SK-N-SH (cell line): ENCODE results near the gene KLHL2.

Source experiments
- CTCF ChIP-seq: fragments of 200-600 bp; sonication (generic); IDR thresholded peaks from 2 replicates; pipeline ENCODE4 v1.6.1; 2017; ENCODE audit warnings: antibody characterized with exemption, mild to moderate bottlenecking, moderate library complexity
- JUND ChIP-seq: IDR thresholded peaks from 2 replicates; pipeline ENCODE4 v1.4.0; 2012
- MAX ChIP-seq: IDR thresholded peaks from 2 replicates; pipeline ENCODE4 v1.4.0; 2012; ENCODE audit warnings: low read depth
- POLR2AphosphoS5 ChIP-seq: IDR thresholded peaks from 2 replicates; pipeline ENCODE4 v1.6.1; 2012; ENCODE audit warnings: low read depth, low read length
- SIN3A ChIP-seq: IDR thresholded peaks from 2 replicates; pipeline ENCODE4 v1.6.1; 2012; ENCODE audit warnings: low read depth, mild to moderate bottlenecking, low read length, moderate library complexity, borderline replicate concordance
- SMC3 ChIP-seq: IDR thresholded peaks from 2 replicates; pipeline ENCODE4 v1.6.1; 2012; ENCODE audit warnings: low read depth, low read length, improper control_type of control experiment
- TCF12 ChIP-seq: IDR thresholded peaks from 2 replicates; pipeline ENCODE4 v1.4.0; 2012
- TF ChIP-seq, protein P1 (sequence below): IDR thresholded peaks from 2 replicates; pipeline ENCODE4 v1.4.0; 2012; ENCODE audit warnings: low read depth, borderline replicate concordance

DNA sequence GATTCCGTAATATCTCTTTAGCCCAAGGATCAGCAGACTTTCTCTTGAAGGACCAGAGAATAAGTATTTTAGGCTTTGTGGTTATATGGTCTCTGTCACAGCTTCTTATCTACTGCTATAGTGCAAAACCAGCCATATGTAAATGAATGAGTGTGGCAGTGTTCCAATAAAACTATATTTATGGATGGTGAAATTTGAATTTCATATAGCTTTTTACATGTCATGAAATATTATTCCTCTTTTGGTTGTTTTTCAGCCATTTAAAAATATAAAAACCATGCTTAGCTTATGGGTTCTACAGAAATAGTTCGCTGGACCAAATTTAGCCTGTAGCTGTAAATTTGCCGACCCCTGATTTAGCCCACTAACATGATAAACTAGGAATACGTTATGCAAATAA is 102.1 kb downstream of the KLHL2 start:
- TF ChIP-seq CTCF: no peak
- no peak for TF ChIP-seq TCF12
- TF ChIP-seq POLR2AphosphoS5: no peak
- TF ChIP-seq SIN3A: no peak
- no peak for TF ChIP-seq JUND
- TF ChIP-seq SMC3: no peak
- no peak for TF ChIP-seq MAX
- TF ChIP-seq, protein P1, sequence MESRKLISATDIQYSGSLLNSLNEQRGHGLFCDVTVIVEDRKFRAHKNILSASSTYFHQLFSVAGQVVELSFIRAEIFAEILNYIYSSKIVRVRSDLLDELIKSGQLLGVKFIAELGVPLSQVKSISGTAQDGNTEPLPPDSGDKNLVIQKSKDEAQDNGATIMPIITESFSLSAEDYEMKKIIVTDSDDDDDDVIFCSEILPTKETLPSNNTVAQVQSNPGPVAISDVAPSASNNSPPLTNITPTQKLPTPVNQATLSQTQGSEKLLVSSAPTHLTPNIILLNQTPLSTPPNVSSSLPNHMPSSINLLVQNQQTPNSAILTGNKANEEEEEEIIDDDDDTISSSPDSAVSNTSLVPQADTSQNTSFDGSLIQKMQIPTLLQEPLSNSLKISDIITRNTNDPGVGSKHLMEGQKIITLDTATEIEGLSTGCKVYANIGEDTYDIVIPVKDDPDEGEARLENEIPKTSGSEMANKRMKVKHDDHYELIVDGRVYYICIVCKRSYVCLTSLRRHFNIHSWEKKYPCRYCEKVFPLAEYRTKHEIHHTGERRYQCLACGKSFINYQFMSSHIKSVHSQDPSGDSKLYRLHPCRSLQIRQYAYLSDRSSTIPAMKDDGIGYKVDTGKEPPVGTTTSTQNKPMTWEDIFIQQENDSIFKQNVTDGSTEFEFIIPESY: no peak
